Ishikawa (cell line): ENCODE results near the gene PTK6.

Source experiments
- CEBPB ChIP-seq: IDR thresholded peaks from 2 replicates; pipeline ENCODE4 v1.6.1; 2012
- CREB1 ChIP-seq: IDR thresholded peaks from 2 replicates; pipeline ENCODE4 v1.6.1; 2012; ENCODE audit warnings: low read depth
- EGR1 ChIP-seq: IDR thresholded peaks from 2 replicates; pipeline ENCODE4 v1.6.1; 2012
- EP300 ChIP-seq: IDR thresholded peaks from 2 replicates; pipeline ENCODE4 v1.6.1; 2012; ENCODE audit warnings: borderline replicate concordance
- FOXM1 ChIP-seq: IDR thresholded peaks from 2 replicates; pipeline ENCODE4 v1.6.1; 2012; ENCODE audit warnings: low read depth, borderline replicate concordance
- NFIC ChIP-seq: IDR thresholded peaks from 2 replicates; pipeline ENCODE4 v1.6.1; 2012
- RAD21 ChIP-seq: IDR thresholded peaks from 2 replicates; pipeline ENCODE4 v1.6.1; 2012; ENCODE audit warnings: low read depth
- TAF1 ChIP-seq: IDR thresholded peaks from 2 replicates; pipeline ENCODE4 v1.6.1; 2012; ENCODE audit warnings: low read depth, mild to moderate bottlenecking
- TCF12 ChIP-seq: IDR thresholded peaks from 2 replicates; pipeline ENCODE4 v1.6.1; 2012; ENCODE audit warnings: low read depth
- TEAD4 ChIP-seq: IDR thresholded peaks from 2 replicates; pipeline ENCODE4 v1.6.1; 2012
- YY1 ChIP-seq: IDR thresholded peaks from 2 replicates; pipeline ENCODE4 v1.6.1; 2012; ENCODE audit warnings: low read depth
- ZBTB7A ChIP-seq: IDR thresholded peaks from 2 replicates; pipeline ENCODE4 v1.6.1; 2012; ENCODE audit warnings: low read depth
- TF ChIP-seq, protein P1 (sequence below): IDR thresholded peaks from 2 replicates; pipeline ENCODE4 v1.6.1; 2012
- TF ChIP-seq, protein P2 (sequence below): IDR thresholded peaks from 2 replicates; pipeline ENCODE4 v1.6.1; 2012
- TF ChIP-seq, protein P3 (sequence below): IDR thresholded peaks from 2 replicates; pipeline ENCODE4 v1.6.1; 2012; ENCODE audit warnings: low read depth, mild to moderate bottlenecking

The PTK6 gene

DNA sequence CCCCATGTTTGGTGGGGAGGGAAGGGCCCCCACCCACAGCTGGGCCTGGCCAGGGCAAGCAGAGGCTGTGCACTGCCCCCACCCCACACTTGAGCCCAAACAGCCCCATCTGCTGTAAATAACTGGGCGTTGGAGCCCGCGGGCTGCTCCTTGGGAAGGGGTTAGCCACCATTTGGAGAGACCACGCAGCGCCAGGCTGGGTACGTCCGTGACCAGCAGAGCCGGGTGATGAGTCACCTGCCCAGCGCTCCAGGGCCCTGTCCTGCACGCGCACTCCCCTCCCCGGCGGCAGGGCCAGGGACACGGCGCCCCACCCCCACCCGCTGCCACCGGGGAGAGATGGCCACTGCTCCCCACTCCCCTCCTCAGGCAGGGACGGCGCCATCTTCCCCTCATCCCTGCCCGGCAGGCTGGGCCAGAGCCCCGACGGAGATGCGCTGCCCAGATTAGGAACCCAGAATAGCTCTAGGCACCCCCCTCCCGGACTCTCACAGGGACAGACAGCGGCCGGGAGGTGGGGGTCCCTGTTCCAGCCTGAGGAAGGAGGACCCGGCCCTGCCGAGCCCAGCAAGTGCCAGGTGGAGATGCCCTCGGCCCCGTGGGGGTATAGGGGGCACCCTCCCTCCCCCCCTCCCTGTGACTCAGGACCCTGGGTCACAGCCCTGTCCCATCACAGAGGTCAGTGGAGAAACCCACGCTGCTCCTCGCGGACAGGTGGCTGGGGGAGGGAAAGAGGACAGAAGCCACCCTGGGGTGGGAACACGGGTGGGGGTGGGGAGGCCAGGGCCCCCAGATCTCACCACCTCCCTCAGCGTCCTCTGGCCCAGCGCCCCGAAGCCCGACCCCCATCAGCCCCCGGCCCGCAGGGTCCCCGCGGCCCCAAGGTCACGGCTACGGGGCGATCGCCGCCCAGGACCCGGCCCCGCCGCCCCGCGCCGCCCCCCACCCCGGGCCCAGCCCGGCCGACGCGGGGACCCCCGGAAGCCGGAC, 38.9 kb downstream of the PTK6 start:
- no peak for TF ChIP-seq EGR1
- no peak for TF ChIP-seq CREB1
- no peak for TF ChIP-seq TAF1
- TF ChIP-seq, protein P1, sequence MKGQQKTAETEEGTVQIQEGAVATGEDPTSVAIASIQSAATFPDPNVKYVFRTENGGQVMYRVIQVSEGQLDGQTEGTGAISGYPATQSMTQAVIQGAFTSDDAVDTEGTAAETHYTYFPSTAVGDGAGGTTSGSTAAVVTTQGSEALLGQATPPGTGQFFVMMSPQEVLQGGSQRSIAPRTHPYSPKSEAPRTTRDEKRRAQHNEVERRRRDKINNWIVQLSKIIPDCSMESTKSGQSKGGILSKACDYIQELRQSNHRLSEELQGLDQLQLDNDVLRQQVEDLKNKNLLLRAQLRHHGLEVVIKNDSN: no peak
- TF ChIP-seq EP300: no peak
- TF ChIP-seq TCF12: no peak
- TF ChIP-seq, protein P2, sequence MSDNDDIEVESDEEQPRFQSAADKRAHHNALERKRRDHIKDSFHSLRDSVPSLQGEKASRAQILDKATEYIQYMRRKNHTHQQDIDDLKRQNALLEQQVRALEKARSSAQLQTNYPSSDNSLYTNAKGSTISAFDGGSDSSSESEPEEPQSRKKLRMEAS: no peak
- TF ChIP-seq, protein P3, sequence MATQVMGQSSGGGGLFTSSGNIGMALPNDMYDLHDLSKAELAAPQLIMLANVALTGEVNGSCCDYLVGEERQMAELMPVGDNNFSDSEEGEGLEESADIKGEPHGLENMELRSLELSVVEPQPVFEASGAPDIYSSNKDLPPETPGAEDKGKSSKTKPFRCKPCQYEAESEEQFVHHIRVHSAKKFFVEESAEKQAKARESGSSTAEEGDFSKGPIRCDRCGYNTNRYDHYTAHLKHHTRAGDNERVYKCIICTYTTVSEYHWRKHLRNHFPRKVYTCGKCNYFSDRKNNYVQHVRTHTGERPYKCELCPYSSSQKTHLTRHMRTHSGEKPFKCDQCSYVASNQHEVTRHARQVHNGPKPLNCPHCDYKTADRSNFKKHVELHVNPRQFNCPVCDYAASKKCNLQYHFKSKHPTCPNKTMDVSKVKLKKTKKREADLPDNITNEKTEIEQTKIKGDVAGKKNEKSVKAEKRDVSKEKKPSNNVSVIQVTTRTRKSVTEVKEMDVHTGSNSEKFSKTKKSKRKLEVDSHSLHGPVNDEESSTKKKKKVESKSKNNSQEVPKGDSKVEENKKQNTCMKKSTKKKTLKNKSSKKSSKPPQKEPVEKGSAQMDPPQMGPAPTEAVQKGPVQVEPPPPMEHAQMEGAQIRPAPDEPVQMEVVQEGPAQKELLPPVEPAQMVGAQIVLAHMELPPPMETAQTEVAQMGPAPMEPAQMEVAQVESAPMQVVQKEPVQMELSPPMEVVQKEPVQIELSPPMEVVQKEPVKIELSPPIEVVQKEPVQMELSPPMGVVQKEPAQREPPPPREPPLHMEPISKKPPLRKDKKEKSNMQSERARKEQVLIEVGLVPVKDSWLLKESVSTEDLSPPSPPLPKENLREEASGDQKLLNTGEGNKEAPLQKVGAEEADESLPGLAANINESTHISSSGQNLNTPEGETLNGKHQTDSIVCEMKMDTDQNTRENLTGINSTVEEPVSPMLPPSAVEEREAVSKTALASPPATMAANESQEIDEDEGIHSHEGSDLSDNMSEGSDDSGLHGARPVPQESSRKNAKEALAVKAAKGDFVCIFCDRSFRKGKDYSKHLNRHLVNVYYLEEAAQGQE: no peak
- TF ChIP-seq NFIC: no peak
- TF ChIP-seq TEAD4: no peak
- TF ChIP-seq RAD21: no peak
- TF ChIP-seq YY1: no peak
- TF ChIP-seq ZBTB7A: no peak
- TF ChIP-seq CEBPB: no peak

- TF ChIP-seq, protein P3: no peak
- TF ChIP-seq, protein P2: no peak
- TF ChIP-seq RAD21 (no peak), CEBPB (no peak), EGR1 (no peak), ZBTB7A (no peak; the same call in 1 of the 2 replicates), YY1 (no peak), TEAD4 (no peak), CREB1 (no peak), TAF1 (no peak), EP300 (no peak), NFIC (no peak), TCF12 (no peak), FOXM1 (no peak)
- TF ChIP-seq, protein P1: no peak
Observed at GRCh38 chr20:63497138-63497945, 39.8 kb downstream of the PTK6 start.

DNA sequence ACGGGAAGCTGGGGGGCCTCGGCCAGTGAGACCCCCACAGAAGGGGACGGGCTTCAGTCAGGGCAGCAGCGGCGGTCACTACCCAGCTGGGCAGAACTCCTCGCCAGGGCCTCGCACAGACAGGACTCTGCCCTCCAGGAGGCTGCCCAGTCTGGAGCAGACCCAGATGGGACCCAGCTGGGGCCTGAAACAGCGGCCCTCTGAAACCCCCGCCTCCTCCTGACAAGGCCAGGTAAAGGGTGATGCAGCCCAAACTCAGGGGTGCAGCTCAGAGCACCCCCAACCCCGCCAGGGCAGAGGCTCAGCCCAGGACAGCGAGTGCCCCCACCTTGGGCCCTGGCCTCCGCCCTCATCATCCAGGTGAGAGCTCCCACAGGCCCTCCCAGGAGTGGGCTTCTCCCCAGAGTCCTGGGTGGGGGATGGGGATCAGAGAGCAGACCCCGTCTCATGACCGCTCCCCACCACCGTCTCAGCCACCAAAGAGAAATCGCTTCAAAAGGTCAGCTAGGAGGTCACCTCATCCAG, 40.5 kb downstream of the PTK6 start:
- TF ChIP-seq, protein P2: no peak
- peak; percentile 29; the same call in 1 of the 2 replicates for TF ChIP-seq ZBTB7A

GRCh38 chr20:63495741-63496595, 41.2 kb downstream of the PTK6 start:
- TF ChIP-seq RAD21 (peak; percentile 65), ZBTB7A (peak; percentile 88), FOXM1 (no peak)
- TF ChIP-seq, protein P1: no peak
